IPS-18a (cell line): ENCODE data around the gene DCTN3.

ENCODE experiments used
- H3K27ac ChIP-seq: one replicate; pipeline ENCODE4 v1.5.1; 2013; ENCODE audit warnings: low read length
- H3K27me3 ChIP-seq: one replicate; pipeline ENCODE4 v1.6.1; 2013; ENCODE audit warnings: mild to moderate bottlenecking, low read length; ENCODE audit not compliant: control insufficient read depth, insufficient read depth
- H3K36me3 ChIP-seq: one replicate; pipeline ENCODE4 v1.6.1; 2013; ENCODE audit warnings: low read depth, low read length; ENCODE audit not compliant: control insufficient read depth
- H3K4me1 ChIP-seq: one replicate; pipeline ENCODE4 v1.6.1; 2013; ENCODE audit warnings: low read depth, low read length; ENCODE audit not compliant: control insufficient read depth
- H3K4me3 ChIP-seq: one replicate; pipeline ENCODE4 v1.5.1; 2013; ENCODE audit warnings: low read length
- H3K9ac ChIP-seq: one replicate; pipeline ENCODE4 v1.6.1; 2013; ENCODE audit warnings: mild to moderate bottlenecking, low read length, moderate library complexity
- H3K9me3 ChIP-seq: one replicate; pipeline ENCODE4 v1.6.1; 2013; ENCODE audit warnings: low read depth, low read length; ENCODE audit not compliant: control insufficient read depth

DCTN3 gene

GRCh38 chr9:34654323-34655051, 34.2 kb upstream of the DCTN3 start:
- no peak overlapping the region for H3K27ac ChIP-seq
- peaks cover 27% of the 10 kb centered on the region for H3K4me1 ChIP-seq
- no peak overlapping the region for H3K4me3 ChIP-seq
- no peaks in the 10 kb centered on the region for H3K9me3 ChIP-seq
- peaks cover 3% of the 10 kb centered on the region for H3K36me3 ChIP-seq
- H3K27me3 ChIP-seq = no peaks in the 10 kb centered on the region
- H3K9ac ChIP-seq = no peak overlapping the region

DNA sequence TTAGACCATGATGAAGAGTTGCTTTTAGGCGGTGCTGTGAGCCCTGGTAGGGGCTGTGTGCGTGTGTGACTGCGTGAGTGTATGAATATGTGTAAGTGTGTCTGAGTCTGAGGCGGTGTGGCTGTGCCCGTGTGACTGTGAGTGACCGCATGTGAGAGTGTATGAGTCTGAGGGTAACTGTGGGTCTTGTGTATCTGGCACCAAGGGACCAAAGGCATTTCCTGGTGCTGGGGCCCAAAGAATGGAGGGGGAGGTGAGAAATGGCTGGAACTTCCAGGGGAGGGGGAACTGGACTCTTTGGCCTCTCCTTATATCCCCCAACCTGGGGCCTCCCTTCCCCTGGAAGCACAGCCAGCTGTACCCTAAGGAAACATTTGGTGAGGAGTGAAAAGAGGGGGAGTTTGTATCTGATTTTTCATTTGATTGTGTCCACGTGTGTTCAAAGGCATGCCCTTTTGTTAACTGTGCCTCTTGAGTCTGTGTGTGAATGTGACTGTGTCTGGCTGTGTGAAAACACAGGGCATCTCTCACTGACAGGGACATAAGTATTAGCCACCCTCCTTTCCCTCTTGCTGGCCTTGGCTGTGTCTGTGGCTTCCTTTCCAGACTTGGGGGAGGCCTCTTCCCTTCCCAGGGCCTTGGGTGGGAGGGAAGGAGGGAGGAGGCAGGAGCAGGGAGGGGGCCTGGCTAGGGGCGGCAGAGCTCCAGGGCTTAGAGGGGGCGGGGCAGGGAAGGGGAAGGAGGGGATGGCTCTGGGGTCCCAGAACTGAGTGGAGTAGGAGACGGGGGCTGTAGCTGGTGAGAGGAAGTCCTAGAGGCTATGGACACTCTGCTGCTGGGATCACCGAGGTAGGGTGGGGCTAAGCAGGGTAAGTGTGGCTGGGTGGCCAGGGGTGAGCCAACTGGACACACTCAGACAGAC, 33.1 kb upstream of the DCTN3 start:
- Histone ChIP-seq H3K36me3 (peaks cover 14% of the 10 kb centered on the region), H3K27ac (no peak overlapping the region), H3K27me3 (no peaks in the 10 kb centered on the region), H3K9ac (no peak overlapping the region), H3K4me1 (peaks cover 27% of the 10 kb centered on the region), H3K4me3 (no peak overlapping the region), H3K9me3 (no peaks in the 10 kb centered on the region)

DNA sequence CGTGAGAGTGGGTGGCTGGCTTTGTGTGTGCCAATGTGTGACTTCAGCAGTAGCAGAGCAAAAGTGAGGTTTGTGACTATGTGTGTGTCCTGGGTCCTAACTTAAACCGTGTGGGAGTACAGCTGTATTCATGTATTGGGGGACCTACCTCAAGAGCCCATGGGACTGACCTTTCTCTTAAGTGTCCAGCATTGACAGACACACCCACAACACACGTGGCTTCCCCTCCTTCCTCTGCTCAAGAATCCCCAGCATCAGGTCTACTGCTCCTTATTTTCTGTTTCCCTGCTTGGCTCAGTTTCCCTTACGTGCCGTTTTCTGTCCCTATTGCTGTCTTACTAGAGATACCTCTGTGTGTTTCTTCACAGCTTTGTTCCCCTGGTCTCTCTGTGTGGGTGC, 32.3 kb upstream of the DCTN3 start:
- Histone ChIP-seq H3K36me3 (peaks cover 16% of the 10 kb centered on the region), H3K9me3 (no peaks in the 10 kb centered on the region), H3K27ac (no peak overlapping the region), H3K4me1 (peaks cover 29% of the 10 kb centered on the region), H3K27me3 (no peaks in the 10 kb centered on the region), H3K4me3 (peak overlapping the region; percentile 12), H3K9ac (no peak overlapping the region)

- peaks cover 33% of the 10 kb centered on the region for H3K4me1 ChIP-seq
- peak within 1 kb of the TSS; percentile 51 for H3K4me3 ChIP-seq
- no peaks in the 10 kb centered on the region for H3K9me3 ChIP-seq
- no peak within 1 kb of the TSS for H3K27ac ChIP-seq
- peak within 1 kb of the TSS; percentile 16 for H3K9ac ChIP-seq
- H3K36me3 ChIP-seq = peaks cover 16% of the 10 kb centered on the region
- no peaks in the 10 kb centered on the region for H3K27me3 ChIP-seq
These were observed 31.7 kb upstream of the DCTN3 start, which contains the start of gene IL11RA for GRCh38 chr9:34651876-34652601. Gene IL11RA (plus strand): TSS chr9:34652185. CDS start chr9:34655218, 3,033 bp downstream.

GRCh38 chr9:34651321-34651720, 31.0 kb upstream of the DCTN3 start:
- no peak overlapping the region for H3K27ac ChIP-seq
- peak overlapping the region; percentile 51 for H3K4me3 ChIP-seq
- H3K27me3 ChIP-seq = no peaks in the 10 kb centered on the region
- H3K9ac ChIP-seq = peak overlapping the region; percentile 16
- H3K36me3 ChIP-seq = peaks cover 16% of the 10 kb centered on the region
- peaks cover 33% of the 10 kb centered on the region for H3K4me1 ChIP-seq
- no peaks in the 10 kb centered on the region for H3K9me3 ChIP-seq

GRCh38 chr9:34650816-34651215, 30.5 kb upstream of the DCTN3 start:
- peaks cover 16% of the 10 kb centered on the region for H3K36me3 ChIP-seq
- H3K27ac ChIP-seq = no peak overlapping the region
- peaks cover 37% of the 10 kb centered on the region for H3K4me1 ChIP-seq
- H3K9me3 ChIP-seq = no peaks in the 10 kb centered on the region
- no peak overlapping the region for H3K4me3 ChIP-seq
- H3K27me3 ChIP-seq = no peaks in the 10 kb centered on the region
- H3K9ac ChIP-seq = no peak overlapping the region

- H3K9me3 ChIP-seq = no peaks in the 10 kb centered on the region
- peaks cover 16% of the 10 kb centered on the region for H3K36me3 ChIP-seq
- peaks cover 31% of the 10 kb centered on the region for H3K4me1 ChIP-seq
- no peak overlapping the region for H3K4me3 ChIP-seq
- H3K9ac ChIP-seq = no peak overlapping the region
- H3K27me3 ChIP-seq = no peaks in the 10 kb centered on the region
- H3K27ac ChIP-seq = no peak overlapping the region
These were observed 28.4 kb upstream of the DCTN3 start for GRCh38 chr9:34648673-34649072.

DNA sequence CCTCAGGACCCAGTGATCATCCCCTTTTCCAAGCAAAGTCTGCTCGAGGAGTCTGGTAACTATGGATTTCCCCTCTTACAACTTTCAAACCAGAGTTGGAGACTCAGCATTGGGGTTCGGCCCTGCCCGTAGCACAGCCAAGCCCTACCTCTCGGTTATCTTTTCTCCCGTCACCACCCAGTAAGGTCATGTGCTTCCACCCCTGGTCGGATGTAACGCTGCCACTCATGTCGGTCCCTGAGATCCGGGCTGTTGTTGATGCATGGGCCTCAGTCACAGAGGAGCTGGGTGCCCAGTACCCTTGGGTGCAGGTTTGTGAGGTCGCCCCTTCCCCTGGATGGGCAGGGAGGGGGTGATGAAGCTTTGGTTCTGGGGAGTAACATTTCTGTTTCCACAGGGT, 27.4 kb upstream of the DCTN3 start:
- Histone ChIP-seq H3K4me3 (peak overlapping the region; percentile 79), H3K9me3 (no peaks in the 10 kb centered on the region), H3K27ac (no peak overlapping the region), H3K27me3 (no peaks in the 10 kb centered on the region), H3K36me3 (peaks cover 16% of the 10 kb centered on the region), H3K9ac (peak overlapping the region; percentile 73), H3K4me1 (peaks cover 21% of the 10 kb centered on the region)

DNA sequence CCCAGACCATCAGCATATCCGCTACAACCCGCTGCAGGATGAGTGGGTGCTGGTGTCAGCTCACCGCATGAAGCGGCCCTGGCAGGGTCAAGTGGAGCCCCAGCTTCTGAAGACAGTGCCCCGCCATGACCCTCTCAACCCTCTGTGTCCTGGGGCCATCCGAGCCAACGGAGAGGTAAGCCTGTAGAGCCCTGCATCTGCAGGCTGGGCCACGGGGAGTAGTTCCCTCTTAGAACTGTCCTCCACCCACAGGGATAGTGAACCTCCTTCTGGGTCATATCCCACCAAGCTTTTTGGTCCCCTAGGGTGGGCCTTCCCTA, 26.7 kb upstream of the DCTN3 start:
- Histone ChIP-seq H3K27me3 (no peaks in the 10 kb centered on the region), H3K9me3 (no peaks in the 10 kb centered on the region), H3K27ac (peak overlapping the region; percentile 4), H3K9ac (peak overlapping the region; percentile 73), H3K4me1 (peaks cover 15% of the 10 kb centered on the region), H3K36me3 (peaks cover 16% of the 10 kb centered on the region), H3K4me3 (peak overlapping the region; percentile 79)

- H3K4me1 ChIP-seq = peaks cover 11% of the 10 kb centered on the region
- peak within 1 kb of the TSS; percentile 4 for H3K27ac ChIP-seq
- H3K36me3 ChIP-seq = peaks cover 16% of the 10 kb centered on the region
- H3K9me3 ChIP-seq = no peaks in the 10 kb centered on the region
- peak within 1 kb of the TSS; percentile 79 for H3K4me3 ChIP-seq
- peak within 1 kb of the TSS; percentile 73 for H3K9ac ChIP-seq
- H3K27me3 ChIP-seq = no peaks in the 10 kb centered on the region
These were observed 26.2 kb upstream of the DCTN3 start, which contains the start of gene GALT for GRCh38 chr9:34646211-34647083. Gene GALT (plus strand): TSS chr9:34646675. CDS start chr9:34646705, 30 bp downstream.
